Adipose tissue (tissue), 3 donors: ENCODE results near the gene MEIS2. TPM values are rescaled to one million over a fixed set of nuclear protein-coding genes. Genes with fewer than 3 reads are reported as not detected.
"Not testable (repeated sequence)": the region's sequence is repeated elsewhere in the genome, so short reads cannot be mapped to it uniquely, and the experiment has no call there.

Experiments
- H3K27ac ChIP-seq: one replicate; pipeline ENCODE4 v1.5.1; 2013; ENCODE audit warnings: low read depth, low read length
- WGBS, 3 donors: extraction: QIAGEN DNeasy Blood & Tissue Kit; methylation state at CpG; one replicate each; pipeline ENCODE4 v1.1.7; 2013; 5-methylcytosine and 5-hydroxymethylcytosine counted together
- polyA plus RNA-seq, 3 donors: library from polyadenylated mRNA; stranded (reverse); fragments of 200-250 nt; gene quantifications; one replicate each; pipeline ENCODE4 v1.2.3, GENCODE V29; 2013
- donor health status: healthy with polysubstance abuse.
- donor health status: Bipolar disorder and iron deficiency.
- donor health status: healthy.

MEIS2 gene
- polyA plus RNA-seq, 3 donors: 6.6 to 16.9 (median 9.0) TPM

DNA sequence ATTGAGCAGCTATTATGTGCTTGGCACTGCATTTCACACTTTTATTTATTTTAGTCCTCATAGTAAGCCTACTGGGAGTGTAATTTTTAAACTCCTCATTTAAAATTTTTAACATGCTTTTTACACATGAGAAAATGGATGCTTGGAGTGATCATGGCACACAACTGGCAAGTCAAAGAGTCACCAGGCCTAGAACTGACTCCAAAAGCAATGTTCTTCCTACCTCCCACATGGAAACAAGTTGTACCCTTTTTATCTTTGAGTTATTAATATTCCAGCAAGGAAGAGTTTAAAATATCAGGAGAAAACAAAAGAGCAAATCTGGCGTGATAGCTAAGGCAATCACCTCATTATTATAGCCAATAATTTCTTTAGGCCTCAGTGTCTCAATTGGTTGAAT is 100.6 kb downstream of the MEIS2 start:
- no peak overlapping the region for H3K27ac ChIP-seq
- 90 to 100% (median 95%) methylated on average over 1 of the region's 1 CpG for WGBS, 3 donors

DNA sequence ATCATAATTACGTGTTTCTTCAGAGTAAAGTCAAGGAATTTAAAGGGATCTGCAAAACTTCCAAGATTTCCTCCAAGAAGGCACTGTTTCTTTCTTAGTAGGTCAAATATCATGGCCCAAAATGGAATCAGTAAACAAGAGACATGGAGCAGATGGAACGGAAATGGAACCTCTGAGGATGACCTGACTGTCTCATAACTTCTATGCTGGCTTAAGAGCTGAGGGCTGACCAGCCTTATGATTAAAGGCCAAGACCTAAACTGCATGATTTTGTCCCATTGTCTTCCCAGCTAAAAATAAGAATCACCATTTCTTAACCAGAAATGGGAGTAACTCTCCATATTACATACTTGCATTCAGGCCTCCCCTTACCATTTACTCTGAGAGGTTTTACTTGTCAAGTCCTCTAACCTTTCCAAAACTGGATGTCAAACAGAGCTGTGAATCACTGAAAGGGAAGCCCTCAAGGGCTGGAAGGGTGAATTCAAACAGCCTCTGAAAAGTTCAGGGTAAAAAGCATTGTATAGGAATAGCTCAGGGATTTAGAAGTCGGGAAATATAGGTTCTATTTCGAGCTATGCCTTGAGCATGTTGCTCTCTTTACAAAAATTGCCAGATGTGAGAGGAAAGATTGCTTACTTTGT is 103.7 kb downstream of the MEIS2 start:
- 77 to 86% (median 84%) methylated on average over 4 of the region's 4 CpGs for WGBS, 3 donors
- H3K27ac ChIP-seq: no peak overlapping the region

DNA sequence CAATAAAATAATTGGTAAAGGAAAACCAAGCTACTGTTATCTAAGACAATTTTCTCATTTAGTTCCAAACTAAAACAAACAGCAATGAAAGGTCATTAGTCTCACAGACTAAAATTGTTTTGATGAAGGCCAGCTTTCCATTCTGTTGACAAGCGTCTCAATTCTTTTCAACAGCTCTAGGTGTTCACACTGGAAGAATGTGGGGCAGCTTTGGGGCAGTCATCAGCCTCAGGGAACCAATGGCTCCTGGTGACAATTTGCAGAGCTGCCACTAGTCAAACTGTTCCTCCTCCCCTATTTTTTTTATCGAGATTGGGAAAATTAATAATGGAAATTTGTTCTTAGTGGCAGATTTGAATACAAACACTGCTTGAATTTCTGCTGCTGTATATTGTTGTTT is 104.2 kb downstream of the MEIS2 start:
- no peak overlapping the region for H3K27ac ChIP-seq
- 63 to 84% (median 83%) methylated on average over 2 of the region's 2 CpGs for WGBS, 3 donors

DNA sequence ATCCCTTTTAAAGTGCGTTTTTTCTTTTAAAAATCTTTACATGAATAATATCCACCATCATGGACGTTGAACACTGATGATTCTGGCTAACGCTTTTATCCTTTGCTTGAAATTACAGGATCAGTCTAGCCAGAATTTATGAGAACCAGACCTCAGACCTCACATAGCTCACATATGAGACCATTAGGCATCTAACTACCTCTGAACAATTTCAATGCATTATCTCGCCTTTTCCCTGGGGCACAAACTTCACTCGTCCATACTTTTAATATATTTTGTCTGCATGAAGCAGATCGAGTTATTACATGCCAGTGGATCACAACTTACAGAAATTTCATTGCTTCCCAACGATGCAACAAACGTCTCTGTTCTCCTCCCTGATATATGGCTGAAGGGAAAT is 105.6 kb downstream of the MEIS2 start:
- H3K27ac ChIP-seq: no peak overlapping the region
- WGBS, 3 donors: 83 to 90% (median 85%) methylated on average over 8 of the region's 8 CpGs

DNA sequence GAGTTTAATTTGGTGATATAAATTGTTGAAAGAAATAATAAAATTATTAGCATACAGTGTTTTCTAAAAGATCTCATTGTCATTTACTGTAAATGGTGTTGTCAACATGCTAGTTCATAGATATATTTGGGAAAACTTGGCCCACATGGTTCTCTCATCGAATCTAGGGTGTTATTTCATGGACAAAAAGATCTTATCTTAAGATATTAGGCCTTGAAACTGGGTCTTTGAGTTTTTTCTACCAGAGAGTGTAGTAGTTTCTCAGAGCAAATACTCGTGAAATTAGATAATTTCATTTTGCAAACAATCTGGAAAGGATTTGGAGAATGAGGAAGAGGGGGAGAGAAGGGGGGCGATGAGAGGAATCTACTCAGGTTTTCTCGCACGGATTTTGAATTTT is 107.9 kb downstream of the MEIS2 start:
- 81 to 89% (median 86%) methylated on average over 5 of the region's 5 CpGs for WGBS, 3 donors
- H3K27ac ChIP-seq: no peak overlapping the region

DNA sequence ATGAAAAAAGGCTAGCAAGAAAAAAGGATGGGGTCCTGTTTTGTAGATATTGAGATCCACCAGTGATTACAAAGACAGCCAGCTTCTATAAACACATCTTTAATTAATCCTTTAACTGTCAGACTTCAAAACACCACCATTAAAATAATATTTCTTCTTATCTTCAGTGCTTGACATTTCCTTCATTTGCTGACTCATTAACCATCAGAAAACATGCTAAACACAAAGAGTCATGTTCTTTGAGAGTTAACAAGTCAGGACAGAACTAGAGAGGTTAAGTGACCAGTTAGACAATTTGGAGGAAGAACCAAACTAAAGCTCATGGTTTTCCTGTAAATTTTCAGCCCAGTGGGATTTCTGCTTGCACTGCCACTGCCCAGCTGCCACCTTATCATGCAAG is 111.4 kb downstream of the MEIS2 start:
- no peak overlapping the region for H3K27ac ChIP-seq

DNA sequence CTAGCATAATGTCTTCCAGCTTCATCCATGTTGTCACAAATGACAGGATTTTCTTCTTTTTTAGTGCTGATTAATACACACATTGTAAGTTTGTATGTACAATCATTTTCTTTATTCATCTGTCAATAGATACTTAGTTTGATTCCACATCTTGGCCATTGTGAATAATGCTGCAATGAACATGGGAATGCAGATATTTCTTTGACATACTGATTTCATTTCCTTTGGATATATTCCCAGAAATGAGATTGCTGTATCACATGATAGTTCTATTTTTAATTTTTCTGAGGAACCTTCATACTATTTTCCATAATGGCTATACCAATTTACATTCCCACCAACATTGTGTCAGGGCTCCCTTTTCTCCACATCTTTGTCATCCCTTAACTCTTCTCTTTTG is 117.9 kb downstream of the MEIS2 start:
- no peak overlapping the region for H3K27ac ChIP-seq

DNA sequence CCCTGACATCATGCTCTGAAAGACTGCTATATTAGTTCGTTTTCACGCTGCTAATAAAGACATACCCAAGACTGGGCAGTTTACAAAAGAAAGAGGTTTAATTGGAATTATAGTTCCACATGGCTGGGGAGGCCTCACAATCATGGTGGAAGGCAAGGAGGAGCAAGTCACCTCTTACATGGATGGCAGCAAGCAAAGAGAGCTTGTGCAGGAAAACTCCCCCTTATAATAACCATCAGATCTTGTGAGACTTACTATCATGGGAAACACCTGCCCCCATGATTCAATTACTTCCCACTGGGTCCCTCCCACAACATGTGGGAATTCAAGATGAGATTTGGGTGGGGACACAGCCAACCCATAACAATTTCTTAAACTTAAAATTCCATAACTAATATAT is 120.1 kb downstream of the MEIS2 start:
- 94 to 100% (median 96%) methylated on average over 2 of the region's 2 CpGs for WGBS, 3 donors
- not testable (repeated sequence) for H3K27ac ChIP-seq

DNA sequence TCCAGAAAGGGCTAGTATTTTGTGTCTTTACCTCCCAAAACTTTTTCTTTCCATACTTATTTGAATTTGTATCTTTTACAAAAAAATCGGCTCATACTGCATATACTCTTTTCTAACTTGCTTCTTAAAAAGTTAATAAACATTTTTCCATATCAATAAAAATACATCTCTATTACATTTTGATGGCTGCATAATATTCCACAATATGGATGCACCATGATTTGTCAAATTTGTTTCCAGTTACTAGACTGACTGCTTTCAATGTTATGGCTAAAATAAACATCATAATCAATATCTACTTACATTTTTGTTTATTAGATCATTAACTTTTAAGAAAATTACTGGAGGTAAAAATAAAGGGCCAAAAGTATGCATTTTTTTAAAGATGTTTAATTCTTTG is 121.7 kb downstream of the MEIS2 start:
- WGBS, 3 donors: 91 to 97% (median 92%) methylated on average over 1 of the region's 1 CpG

DNA sequence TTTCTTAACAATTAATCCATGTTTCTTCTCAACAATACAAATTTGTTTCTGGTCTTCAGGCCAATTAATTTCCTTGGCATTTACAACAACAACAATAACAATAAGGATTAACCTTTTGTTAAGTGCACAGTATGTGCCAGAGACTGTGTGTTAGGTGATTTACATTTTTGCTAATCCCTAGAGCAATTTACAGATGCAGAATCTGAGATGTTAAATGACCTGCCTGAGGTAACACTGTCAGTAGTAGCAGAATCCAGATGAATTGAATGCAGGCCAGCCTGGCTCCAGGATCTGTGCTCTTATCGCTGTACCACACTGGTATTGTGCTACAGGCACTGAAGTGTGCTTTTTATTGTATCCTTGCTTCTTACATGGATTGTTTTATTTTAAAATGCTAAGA is 122.2 kb downstream of the MEIS2 start:
- H3K27ac ChIP-seq: no peak overlapping the region
- WGBS, 3 donors: 89 to 95% (median 93%) methylated on average over 1 of the region's 1 CpG

More for the DNA sequence above, 121.7 kb downstream of the MEIS2 start:
- H3K27ac ChIP-seq: no peak overlapping the region

DNA sequence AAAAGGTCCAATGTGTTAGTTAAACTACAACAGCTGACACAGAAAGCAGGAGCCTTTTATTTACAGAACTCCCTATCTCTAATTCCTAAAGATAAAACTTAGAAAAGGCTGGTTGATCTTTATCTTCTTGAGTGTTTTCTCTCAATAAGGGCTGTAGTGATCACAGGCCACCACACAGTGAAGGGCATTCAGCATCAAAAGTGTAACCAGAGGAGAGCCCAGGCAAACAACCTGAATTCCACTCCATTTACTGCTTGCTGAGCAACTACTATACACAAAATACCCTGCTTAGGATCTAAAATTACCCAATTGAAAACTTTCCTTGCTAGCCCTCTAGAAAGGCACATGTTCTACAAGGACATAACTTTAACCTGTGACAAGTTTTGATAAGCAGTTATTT is 122.7 kb downstream of the MEIS2 start:
- no peak overlapping the region for H3K27ac ChIP-seq

DNA sequence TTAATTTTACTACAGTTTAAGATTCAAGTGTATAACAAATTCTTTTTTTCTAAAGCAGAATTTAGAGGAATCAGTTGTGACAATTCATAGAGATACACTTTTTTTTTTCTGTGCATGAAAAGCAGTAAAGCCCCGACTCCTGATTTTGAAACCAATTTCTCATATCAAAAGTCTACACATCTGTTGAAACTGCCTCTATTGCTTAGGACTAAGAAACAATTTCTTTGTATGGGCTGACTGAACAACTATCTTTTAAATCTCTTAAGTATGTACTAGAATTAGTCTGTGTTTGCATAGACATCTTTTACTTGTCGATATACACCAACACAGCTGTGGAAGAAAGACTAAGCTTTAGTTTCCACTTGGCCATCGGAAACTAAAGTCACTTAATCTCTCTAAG is 127.6 kb downstream of the MEIS2 start:
- H3K27ac ChIP-seq: no peak overlapping the region
- WGBS, 3 donors: 92 to 94% (median 93%) methylated on average over 3 of the region's 3 CpGs

DNA sequence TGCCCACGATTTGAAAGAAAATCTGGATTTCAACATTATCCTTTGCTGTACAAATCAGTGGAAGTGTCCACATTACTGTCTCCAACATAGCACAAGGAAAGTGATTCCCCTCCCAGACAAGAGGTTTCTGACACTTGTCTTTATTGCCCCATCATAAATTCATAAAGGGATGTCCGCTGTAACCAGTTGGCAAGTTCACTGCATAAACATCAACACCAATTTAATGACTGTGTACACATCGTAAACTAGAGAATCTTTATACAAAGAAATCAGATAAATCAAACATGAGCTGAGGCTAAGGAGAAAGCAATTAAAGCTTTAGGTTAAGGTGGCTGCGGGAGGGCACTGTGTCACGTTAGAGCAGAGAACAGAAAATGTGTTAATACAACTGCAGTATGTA is 129.8 kb downstream of the MEIS2 start:
- 89 to 93% (median 92%) methylated on average over 5 of the region's 5 CpGs for WGBS, 3 donors
- no peak overlapping the region for H3K27ac ChIP-seq

DNA sequence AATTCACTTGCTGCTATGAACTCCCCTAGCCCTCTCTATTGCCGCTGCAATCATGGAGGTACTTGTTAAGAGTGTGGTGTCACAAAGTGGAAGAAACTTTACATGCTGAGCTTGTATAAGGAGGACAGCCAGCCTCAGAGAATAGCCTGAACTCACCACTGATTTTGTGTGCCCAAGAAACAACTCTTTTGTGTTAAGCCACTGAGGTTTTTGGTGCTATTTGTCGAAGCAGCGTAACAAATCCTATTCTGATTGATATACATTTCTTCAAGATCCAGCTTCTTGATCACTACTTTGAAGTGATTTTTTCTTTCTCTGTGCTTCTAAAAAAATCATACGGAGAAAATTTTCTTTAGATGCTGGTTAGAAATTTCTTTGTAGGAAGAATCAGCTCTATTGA is 132.4 kb downstream of the MEIS2 start:
- no peak overlapping the region for H3K27ac ChIP-seq
- WGBS, 3 donors: 95 to 99% (median 98%) methylated on average over 4 of the region's 4 CpGs

DNA sequence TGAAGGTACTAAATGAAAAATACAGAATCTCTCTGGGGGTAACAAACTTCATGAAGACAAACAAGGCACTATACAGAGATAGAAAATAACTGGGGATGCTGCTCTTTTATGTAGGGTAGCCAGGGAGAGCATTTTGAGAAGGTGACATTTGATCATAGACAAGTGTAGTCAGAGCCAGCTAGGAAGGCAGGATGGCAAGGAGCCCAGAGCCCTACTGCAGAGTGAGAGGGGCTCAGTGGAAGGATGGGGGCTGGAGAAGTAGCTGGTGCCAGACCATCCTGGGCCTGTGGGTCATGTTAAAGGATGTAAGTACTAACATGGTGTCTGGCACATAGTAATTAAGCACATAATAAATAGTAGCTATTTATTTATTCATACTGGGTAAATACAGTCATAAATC is 133.6 kb downstream of the MEIS2 start:
- no peak overlapping the region for H3K27ac ChIP-seq

DNA sequence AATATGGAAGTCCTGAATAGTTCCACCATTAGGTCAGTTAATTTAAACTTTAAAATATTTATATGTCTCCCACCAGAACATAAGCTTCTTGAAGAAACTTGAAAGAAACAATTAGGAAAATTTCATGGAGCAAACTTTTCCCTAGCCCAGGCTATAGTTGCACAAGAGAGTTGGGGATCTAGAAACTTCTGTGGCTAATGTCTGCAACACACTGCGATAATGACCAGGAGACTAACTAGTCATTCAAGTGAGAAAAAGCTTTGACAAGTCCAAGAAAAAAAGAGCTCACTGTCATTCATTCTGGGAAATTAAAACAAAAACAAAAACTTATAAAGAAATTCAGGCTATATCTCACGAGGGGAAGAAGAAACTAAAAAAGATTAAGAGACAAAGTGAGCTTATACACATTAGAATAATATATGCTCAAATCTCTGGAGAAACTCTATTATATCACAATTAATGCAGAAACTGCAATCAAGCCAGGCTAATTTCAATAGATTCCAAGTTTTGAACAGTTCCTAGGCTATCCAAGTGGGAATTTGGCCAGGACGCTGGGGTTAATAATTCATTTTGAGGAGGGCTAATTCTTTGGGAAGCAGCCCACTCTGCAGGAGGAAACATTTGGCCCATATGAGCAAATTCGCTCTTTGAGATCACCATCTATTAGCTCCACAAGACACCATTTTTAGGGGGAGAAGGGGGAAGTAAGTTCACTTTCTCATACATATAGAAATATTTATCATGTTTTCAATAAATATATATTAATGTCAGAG is 134.6 kb downstream of the MEIS2 start:
- WGBS, 3 donors: 60 to 78% (median 65%) methylated on average over 4 of the region's 4 CpGs
- H3K27ac ChIP-seq: no peak overlapping the region

DNA sequence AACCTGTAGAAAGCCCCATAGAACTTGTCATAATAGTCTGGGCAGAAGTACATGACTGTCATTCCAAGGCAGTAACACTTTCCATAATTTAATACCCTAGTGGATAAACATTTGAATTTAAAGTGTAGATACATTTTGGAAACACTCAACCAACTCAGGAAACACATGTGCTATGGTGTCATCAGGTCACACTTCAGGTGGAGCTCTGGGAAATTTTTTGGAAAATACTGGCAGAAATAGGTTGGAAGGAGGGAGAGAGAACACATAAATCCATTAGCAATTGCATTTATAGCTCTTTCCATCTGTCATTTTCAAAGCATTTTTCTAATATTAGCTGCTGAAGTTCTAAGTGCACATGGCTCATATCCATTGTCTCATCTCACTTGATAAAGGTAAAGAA is 135.7 kb downstream of the MEIS2 start:
- H3K27ac ChIP-seq: no peak overlapping the region

DNA sequence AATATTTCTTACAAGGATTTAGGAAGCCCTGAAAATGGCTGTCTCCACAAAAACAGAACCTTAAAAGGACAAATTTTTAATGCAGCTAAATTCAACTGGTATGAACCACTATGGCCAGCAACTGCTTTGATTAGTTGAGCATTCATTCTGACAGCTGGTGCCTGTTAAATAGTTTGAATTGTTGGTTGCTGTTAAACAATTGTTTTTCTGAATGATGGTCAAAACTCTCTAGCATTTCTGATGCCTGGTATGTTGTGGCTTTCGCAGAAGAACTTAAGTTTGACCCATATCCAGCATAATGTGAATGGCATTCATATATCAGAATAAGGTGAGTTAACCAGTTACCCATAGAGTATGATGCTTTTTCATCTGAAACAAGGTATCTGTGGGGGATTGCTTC is 138.4 kb downstream of the MEIS2 start:
- WGBS, 3 donors: 94 to 100% (median 95%) methylated on average over 1 of the region's 1 CpG
- no peak overlapping the region for H3K27ac ChIP-seq

DNA sequence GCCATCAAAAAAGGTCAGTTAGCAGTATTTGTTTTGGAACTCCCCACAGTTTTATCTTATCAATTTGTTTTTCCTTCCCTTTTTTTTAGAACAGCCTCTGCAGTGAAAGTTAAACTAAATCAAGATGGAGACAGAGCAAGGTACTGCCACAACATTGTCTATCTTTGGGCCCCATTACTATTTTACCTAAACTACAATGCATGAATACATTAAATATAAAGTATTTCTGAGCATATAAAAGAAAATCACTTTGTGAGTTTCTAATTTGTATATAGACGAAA is 139.5 kb downstream of the MEIS2 start:
- no peak overlapping the region for H3K27ac ChIP-seq
- 67 to 97% (median 91%) methylated on average over 1 of the region's 1 CpG for WGBS, 3 donors

DNA sequence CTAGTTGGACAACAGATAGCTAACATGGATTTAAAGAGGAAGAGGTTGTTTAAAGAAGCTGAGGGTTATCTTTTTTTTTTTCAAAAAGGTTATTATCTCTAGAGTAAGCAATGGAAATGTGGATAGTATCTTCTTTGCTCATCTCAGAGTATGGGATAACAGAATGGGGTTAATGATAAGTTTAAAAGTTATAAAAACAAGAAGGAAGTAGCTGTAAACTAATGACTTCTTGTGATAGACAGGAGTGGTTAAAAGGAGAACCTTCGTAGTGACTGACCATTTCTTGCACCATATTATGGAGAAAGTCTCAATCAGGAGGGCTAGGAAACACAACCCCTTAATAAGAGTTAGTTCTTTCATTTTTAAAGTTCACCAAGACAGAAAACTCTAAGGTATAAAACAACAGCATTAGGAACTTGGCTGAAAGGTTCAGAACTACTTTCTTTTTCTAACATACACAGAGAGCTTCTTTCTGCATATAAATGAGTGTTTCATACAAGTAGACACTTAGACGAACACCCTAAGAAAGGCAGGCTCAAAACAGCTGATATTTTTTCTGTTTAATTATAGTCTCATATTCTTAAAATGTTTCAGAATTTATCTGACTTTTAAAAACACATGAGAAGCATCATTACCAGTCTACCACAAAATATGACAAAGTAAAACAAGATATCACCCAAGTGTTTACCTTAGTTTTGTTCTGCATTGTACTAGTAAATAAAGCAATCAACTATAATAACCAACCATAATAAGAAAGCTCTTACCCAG is 140.0 kb downstream of the MEIS2 start:
- no peak overlapping the region for H3K27ac ChIP-seq
- WGBS, 3 donors: 45 to 54% (median 48%) methylated on average over 2 of the region's 2 CpGs
